MM.1S (cell line): ENCODE measurements around the gene RAMP3.

Experiments used
- CTCF ChIP-seq: fragments of 300-600 bp; sonication (generic); IDR thresholded peaks from 2 replicates; pipeline ENCODE4 v1.5.1; 2016; ENCODE audit warnings: antibody characterized with exemption, low read length, mixed read lengths
- EZH2 ChIP-seq: fragments of 300-600 bp; sonication (generic); optimal IDR thresholded peaks from 2 replicates; pipeline ENCODE3; 2017; ENCODE audit warnings: low read depth, mild to moderate bottlenecking, antibody characterized with exemption, low read length, mixed read lengths

DNA sequence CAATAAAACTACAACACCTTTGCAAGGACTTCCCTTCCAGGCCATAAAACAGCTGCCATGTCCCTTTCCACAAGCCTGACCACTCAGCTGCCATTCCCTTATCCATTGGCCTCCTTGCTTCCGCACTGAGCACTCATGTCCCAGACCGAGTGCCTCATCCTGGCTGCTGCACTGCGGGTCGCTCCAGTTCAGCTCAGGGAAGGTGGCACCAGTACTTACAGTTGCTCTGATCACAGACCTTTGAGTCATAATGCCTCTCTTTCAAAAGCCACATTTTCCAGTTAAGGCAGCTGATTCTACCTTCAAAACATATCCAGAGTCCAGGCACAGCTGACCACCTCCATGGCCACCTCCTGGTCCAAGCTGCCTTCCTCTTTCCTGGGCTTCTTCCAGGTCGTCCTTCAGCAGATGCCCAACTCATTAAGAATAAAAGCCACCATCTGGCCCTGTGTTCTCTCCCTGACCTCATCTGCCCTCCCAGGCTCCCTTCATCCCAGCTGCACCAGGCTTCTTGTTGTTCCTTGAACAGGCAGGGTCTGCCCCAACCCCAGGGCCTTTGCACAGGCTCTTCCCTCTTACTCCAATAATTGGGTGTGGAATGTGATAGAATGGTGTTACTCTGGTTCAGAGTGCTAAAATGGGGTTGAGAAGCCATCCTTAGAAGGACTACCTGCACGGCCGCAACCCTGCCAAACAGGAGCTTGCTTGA lies 64.5 kb downstream of the RAMP3 start:
- TF ChIP-seq EZH2: no peak
- TF ChIP-seq CTCF: no peak
